SH-SY5Y (cell line): ENCODE results near the gene DNAJB13.

Source experiments
- GATA2 ChIP-seq: IDR thresholded peaks from 2 replicates; pipeline ENCODE4 v1.6.1; 2011; ENCODE audit warnings: mild to moderate bottlenecking, low read depth, low read length
- GATA3 ChIP-seq: IDR thresholded peaks from 2 replicates; pipeline ENCODE4 v1.6.1; 2011; ENCODE audit warnings: low read depth, mild to moderate bottlenecking, low read length, moderate library complexity

- TF ChIP-seq GATA2 (no peak), GATA3 (no peak)
Observed at GRCh38 chr11:73974604-73975478, 24.0 kb downstream of the DNAJB13 start.
